ENCODE data around the gene THBS3. TPM values are rescaled to one million over a fixed set of nuclear protein-coding genes. Genes with fewer than 3 reads are reported as not detected.

THBS3 gene
- total RNA-seq, 2 experiments from 2014 or later = 11.1 to 28.7 TPM

- no peaks in the 10 kb centered on the region for H3K9me2 ChIP-seq (ENCODE audit: insufficient read depth, low read length)
- peaks cover 39% of the 10 kb centered on the region for H3K36me3 ChIP-seq (ENCODE audit: insufficient read depth, low read length)
- peak within 1 kb of the TSS; percentile 77 for H3K4me3 ChIP-seq (ENCODE audit: low read depth, low read length, poor library complexity, severe bottlenecking)
- peaks cover 4% of the 10 kb centered on the region; the same call in 1 of the 2 replicates for H3K79me2 ChIP-seq (ENCODE audit: insufficient read depth, low read depth, low read length)
- ChIA-PET POLR2A (no interaction called here), CTCF (ENCODE audit: unreplicated experiment) (no interaction called here)
- no peaks in the 10 kb centered on the region for H4K20me1 ChIP-seq (ENCODE audit: insufficient read depth, low read length)
- no peak for TF ChIP-seq EZH2phosphoT487 (IDR thresholded peaks at IDR 0.05; ENCODE audit: borderline replicate concordance, low read depth, low read length)
- TF ChIP-seq CTCF (conservative IDR thresholded peaks at IDR 0.05; ENCODE audit: low read length) = no peak
- peak within 1 kb of the TSS; percentile 95 for H3K4me2 ChIP-seq (ENCODE audit: low read length)
- no TSS peak for BruUV-seq (replicated peaks)
- peaks cover 27% of the 10 kb centered on the region for H3K4me1 ChIP-seq (ENCODE audit: insufficient read depth, low read length, poor library complexity, severe bottlenecking)
- peak within 1 kb of the TSS; percentile 61 for H2AFZ ChIP-seq (ENCODE audit: low read length)
- peak; percentile 79 for DNase-seq (ENCODE audit: low spot score)
- intact Hi-C loops (cut with micrococcal nuclease; ENCODE audit: unreplicated experiment) = no loop called here
- H3K9me3 ChIP-seq (ENCODE audit: low read length) = no peaks in the 10 kb centered on the region
- H3K27ac ChIP-seq (ENCODE audit: low read depth, low read length, poor library complexity, severe bottlenecking) = no peak within 1 kb of the TSS
Measured at GRCh38 chr1:155255243-155256007, 47.7 kb upstream of the THBS3 start, which contains the start of gene ENTREP3. Gene ENTREP3 (minus strand): TSS chr1:155255483. CDS start chr1:155254877, 606 bp downstream.

- Histone ChIP-seq H4K20me1 (ENCODE audit: insufficient read depth, low read length) (no peaks in the 10 kb centered on the region), H3K27ac (ENCODE audit: low read depth, low read length, poor library complexity, severe bottlenecking) (no peak overlapping the region), H2AFZ (ENCODE audit: low read length) (peak overlapping the region; percentile 61), H3K4me2 (ENCODE audit: low read length) (peak overlapping the region; percentile 95), H3K4me3 (ENCODE audit: low read depth, low read length, poor library complexity, severe bottlenecking) (peak overlapping the region; percentile 77), H3K9me3 (ENCODE audit: low read length) (no peaks in the 10 kb centered on the region), H3K4me1 (ENCODE audit: insufficient read depth, low read length, poor library complexity, severe bottlenecking) (peaks cover 32% of the 10 kb centered on the region), H3K36me3 (ENCODE audit: insufficient read depth, low read length) (peaks cover 33% of the 10 kb centered on the region), H3K9me2 (ENCODE audit: insufficient read depth, low read length) (no peaks in the 10 kb centered on the region), H3K79me2 (ENCODE audit: insufficient read depth, low read depth, low read length) (no peaks in the 10 kb centered on the region)
- BruUV-seq (replicated peaks) = no TSS peak
- no peak for DNase-seq (ENCODE audit: low spot score)
- intact Hi-C loops (cut with micrococcal nuclease; ENCODE audit: unreplicated experiment) = loop anchor here (1.0 kb wide), 1 partner anchor 53 kb away; no protein-coding TSS in a partner anchor
- ChIA-PET CTCF (ENCODE audit: unreplicated experiment) (no interaction called here), POLR2A (no interaction called here)
- no peak for TF ChIP-seq EZH2phosphoT487 (IDR thresholded peaks at IDR 0.05; ENCODE audit: borderline replicate concordance, low read depth, low read length)
- no peak for TF ChIP-seq CTCF (conservative IDR thresholded peaks at IDR 0.05; ENCODE audit: low read length)
Measured at GRCh38 chr1:155254714-155255242, 47.1 kb upstream of the THBS3 start.

- H3K4me3 ChIP-seq (ENCODE audit: low read depth, low read length, poor library complexity, severe bottlenecking) = peak overlapping the region; percentile 77
- CTCF ChIA-PET (ENCODE audit: unreplicated experiment) = no interaction called here
- intact Hi-C loops (cut with micrococcal nuclease; ENCODE audit: unreplicated experiment) = loop anchor here (1.0 kb wide), 1 partner anchor 53 kb away; no protein-coding TSS in a partner anchor
Measured at GRCh38 chr1:155254228-155254713, 46.6 kb upstream of the THBS3 start.

More at GRCh38 chr1:155254228-155254713, 46.6 kb upstream of the THBS3 start:
- Histone ChIP-seq H3K4me2 (ENCODE audit: low read length) (peak overlapping the region; percentile 95), H2AFZ (ENCODE audit: low read length) (no peak overlapping the region), H3K36me3 (ENCODE audit: insufficient read depth, low read length) (peaks cover 28% of the 10 kb centered on the region), H4K20me1 (ENCODE audit: insufficient read depth, low read length) (no peaks in the 10 kb centered on the region), H3K9me2 (ENCODE audit: insufficient read depth, low read length) (no peaks in the 10 kb centered on the region), H3K27ac (ENCODE audit: low read depth, low read length, poor library complexity, severe bottlenecking) (peak overlapping the region; percentile 20), H3K9me3 (ENCODE audit: low read length) (no peaks in the 10 kb centered on the region), H3K4me1 (ENCODE audit: insufficient read depth, low read length, poor library complexity, severe bottlenecking) (peaks cover 32% of the 10 kb centered on the region), H3K79me2 (ENCODE audit: insufficient read depth, low read depth, low read length) (no peaks in the 10 kb centered on the region)
- BruUV-seq (replicated peaks) = no TSS peak
- TF ChIP-seq EZH2phosphoT487 (IDR thresholded peaks at IDR 0.05; ENCODE audit: borderline replicate concordance, low read depth, low read length) = no peak
- TF ChIP-seq CTCF (conservative IDR thresholded peaks at IDR 0.05; ENCODE audit: low read length) = no peak; the same call in 1 of the 2 replicates
- no peak for DNase-seq (ENCODE audit: low spot score)
- POLR2A ChIA-PET = no interaction called here
